GM12874 (cell line): Measurements from ENCODE around the gene FLT3.

Source experiments
- TF ChIP-seq, protein P1 (sequence below): IDR thresholded peaks from 2 replicates; pipeline ENCODE4 v1.5.1; 2011; ENCODE audit warnings: low read depth, mild to moderate bottlenecking, control low read depth, low read length, moderate library complexity; ENCODE audit not compliant: insufficient read depth

The FLT3 gene

DNA sequence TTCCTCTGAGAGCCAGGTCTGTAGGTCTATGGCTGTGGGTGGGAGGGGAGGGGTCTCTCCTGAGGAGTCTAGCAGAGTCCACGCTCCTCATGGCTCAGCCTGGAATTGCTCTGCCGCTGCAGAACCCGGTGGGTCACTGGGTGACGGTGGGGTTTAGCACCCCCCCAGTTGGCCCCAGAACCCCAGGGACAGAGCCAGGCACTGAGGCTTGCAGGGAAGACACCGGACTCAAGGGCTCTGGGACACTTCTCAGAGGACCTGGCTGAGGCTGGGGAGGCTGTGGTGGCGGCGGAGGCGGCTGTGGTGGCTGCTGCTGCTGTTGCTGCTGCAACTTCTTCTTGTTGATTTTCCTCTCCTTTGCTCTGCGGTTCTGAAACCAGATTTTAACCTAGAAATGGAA lies 137.4 kb downstream of the FLT3 start:
- TF ChIP-seq, protein P1, sequence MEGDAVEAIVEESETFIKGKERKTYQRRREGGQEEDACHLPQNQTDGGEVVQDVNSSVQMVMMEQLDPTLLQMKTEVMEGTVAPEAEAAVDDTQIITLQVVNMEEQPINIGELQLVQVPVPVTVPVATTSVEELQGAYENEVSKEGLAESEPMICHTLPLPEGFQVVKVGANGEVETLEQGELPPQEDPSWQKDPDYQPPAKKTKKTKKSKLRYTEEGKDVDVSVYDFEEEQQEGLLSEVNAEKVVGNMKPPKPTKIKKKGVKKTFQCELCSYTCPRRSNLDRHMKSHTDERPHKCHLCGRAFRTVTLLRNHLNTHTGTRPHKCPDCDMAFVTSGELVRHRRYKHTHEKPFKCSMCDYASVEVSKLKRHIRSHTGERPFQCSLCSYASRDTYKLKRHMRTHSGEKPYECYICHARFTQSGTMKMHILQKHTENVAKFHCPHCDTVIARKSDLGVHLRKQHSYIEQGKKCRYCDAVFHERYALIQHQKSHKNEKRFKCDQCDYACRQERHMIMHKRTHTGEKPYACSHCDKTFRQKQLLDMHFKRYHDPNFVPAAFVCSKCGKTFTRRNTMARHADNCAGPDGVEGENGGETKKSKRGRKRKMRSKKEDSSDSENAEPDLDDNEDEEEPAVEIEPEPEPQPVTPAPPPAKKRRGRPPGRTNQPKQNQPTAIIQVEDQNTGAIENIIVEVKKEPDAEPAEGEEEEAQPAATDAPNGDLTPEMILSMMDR, result no peak

DNA sequence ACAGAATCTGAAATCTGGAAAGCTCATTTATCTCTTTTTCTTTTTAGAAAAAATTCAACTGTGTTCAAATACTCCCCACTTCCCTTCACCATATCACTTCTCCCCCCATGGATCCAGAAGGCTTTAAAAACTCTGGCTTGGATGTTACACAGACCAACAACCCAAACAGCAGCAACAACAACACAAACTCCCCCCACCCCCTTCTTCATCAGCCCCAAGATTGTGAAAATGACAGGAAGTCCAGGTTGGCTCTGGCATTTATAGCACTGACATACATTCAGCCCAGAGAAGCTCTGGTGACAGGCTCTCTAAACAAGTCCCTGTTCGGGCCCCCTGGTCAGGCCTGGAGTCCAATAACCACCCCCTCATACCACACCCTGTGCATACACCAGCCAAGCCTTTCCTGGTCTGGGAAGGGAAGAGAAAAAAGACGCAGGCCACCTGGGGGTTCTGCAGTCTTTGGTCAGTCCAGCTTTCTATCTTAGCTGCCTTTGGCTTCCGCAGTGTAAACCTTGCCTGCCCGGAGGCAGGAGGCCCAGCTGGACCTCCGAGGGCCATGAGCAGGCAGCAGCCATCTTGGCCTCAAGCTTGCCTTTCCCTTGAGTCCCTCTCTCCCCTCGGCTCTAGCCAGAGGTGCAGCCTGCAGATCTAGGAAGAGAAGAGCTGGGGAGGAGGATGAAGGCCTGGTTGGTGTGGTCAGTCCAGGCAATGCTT lies 138.1 kb downstream of the FLT3 start:
- TF ChIP-seq, protein P1, result no peak

GRCh38 chr13:27961227-27962085 lies 138.9 kb downstream of the FLT3 start:
- TF ChIP-seq, protein P1, result no peak

- TF ChIP-seq, protein P1, result peak; percentile 77
These were observed 139.8 kb downstream of the FLT3 start for GRCh38 chr13:27960362-27961226.

DNA sequence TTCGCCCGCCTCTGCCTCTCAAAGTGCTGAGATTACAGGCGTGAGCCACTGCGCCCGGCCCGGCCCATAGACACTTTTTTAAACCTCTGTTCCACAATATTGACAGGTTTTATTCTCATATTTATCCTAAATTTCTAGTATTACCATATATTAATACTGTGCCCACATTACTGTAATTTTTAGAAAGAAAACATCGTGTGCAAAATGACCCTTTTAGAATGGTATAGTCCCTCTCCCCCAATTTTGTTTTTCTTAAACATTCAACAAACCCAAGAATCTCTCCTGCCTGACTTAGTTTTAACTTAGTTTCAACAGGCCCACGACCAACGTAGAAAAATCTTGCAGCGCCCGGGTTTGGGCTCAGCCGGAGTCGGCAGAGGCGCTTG lies 140.4 kb downstream of the FLT3 start:
- TF ChIP-seq, protein P1, result no peak

GRCh38 chr13:27956576-27957300 lies 143.6 kb downstream of the FLT3 start:
- TF ChIP-seq, protein P1, result no peak
